ENCODE results near the gene IL1RAPL2. TPM values are rescaled to one million over a fixed set of nuclear protein-coding genes. Genes with fewer than 3 reads are reported as not detected.
"Not testable (repeated sequence)": the region's sequence is repeated elsewhere in the genome, so short reads cannot be mapped to it uniquely, and the experiment has no call there.

Gene IL1RAPL2
- polyA plus RNA-seq, 3 donors = not detected

DNA sequence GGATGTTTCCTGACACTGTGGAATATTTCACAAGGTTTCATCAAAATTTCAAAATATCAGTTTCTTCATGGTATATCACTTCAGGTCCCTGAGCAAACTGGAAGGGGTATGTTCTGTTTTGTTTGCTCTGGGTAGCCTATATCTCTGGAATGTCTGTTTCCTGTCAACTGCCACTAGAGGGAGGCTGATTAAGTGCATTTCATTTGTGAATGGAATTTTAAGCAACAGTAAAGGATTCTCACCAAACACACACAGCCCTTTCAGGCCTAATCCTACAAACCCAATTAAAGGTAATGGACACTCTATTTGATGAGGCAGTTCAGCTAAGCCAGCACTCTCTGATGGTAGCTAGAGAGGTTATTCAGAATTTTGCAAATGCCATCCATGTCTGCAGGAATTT lies 347.3 kb downstream of the IL1RAPL2 start:
- Histone ChIP-seq H3K79me2 (ENCODE audit: insufficient read depth, low read length) (no peaks in the 10 kb centered on the region), H3K4me1 (ENCODE audit: control insufficient read depth in 1 of 2, insufficient read depth in 2 of 2, low read length in 2 of 2) (no peaks in the 10 kb centered on the region), H3K9ac (ENCODE audit: insufficient read depth, low read length, poor library complexity, severe bottlenecking) (no peak overlapping the region), H3K4me2 (replicated peaks; ENCODE audit: extremely low read depth, low read length, poor library complexity, severe bottlenecking) (no peak overlapping the region), H4K20me1 (ENCODE audit: insufficient read depth, low read length) (no peaks in the 10 kb centered on the region), H3K36me3 (replicated peaks in 1 of 2; ENCODE audit: control insufficient read depth in 1 of 2, insufficient read depth in 2 of 2, low read length in 2 of 2) (no peaks in the 10 kb centered on the region), H3K4me3 (replicated peaks in 1 of 3; ENCODE audit: low read depth in 2 of 3, low read length in 3 of 3) (no peak overlapping the region), H3K9me3 (replicated peaks in 1 of 2; ENCODE audit: control insufficient read depth in 1 of 2, insufficient read depth in 1 of 2, low read length in 2 of 2) (no peaks in the 10 kb centered on the region), H2AFZ (ENCODE audit: insufficient read depth, low read depth, low read length, poor library complexity, severe bottlenecking) (no peak overlapping the region), H3K27ac (ENCODE audit: low read depth in 1 of 2, low read length in 2 of 2) (no peak overlapping the region), H3K27me3 (ENCODE audit: control insufficient read depth in 2 of 2, insufficient read depth in 2 of 2, low read length in 2 of 2) (no peaks in the 10 kb centered on the region)
- H3K27me3 Mint-ChIP-seq (ENCODE audit: low read depth in 3 of 3) = peaks cover 1 to 8% (median 2%) of the 10 kb centered on the region in 3 donors
- H3K27ac Mint-ChIP-seq = no peak overlapping the region
- no peaks in the 10 kb centered on the region for H3K9me3 Mint-ChIP-seq
- H3K4me3 Mint-ChIP-seq = no peak overlapping the region
- no peaks in the 10 kb centered on the region for H3K36me3 Mint-ChIP-seq
- TF ChIP-seq, protein P1, sequence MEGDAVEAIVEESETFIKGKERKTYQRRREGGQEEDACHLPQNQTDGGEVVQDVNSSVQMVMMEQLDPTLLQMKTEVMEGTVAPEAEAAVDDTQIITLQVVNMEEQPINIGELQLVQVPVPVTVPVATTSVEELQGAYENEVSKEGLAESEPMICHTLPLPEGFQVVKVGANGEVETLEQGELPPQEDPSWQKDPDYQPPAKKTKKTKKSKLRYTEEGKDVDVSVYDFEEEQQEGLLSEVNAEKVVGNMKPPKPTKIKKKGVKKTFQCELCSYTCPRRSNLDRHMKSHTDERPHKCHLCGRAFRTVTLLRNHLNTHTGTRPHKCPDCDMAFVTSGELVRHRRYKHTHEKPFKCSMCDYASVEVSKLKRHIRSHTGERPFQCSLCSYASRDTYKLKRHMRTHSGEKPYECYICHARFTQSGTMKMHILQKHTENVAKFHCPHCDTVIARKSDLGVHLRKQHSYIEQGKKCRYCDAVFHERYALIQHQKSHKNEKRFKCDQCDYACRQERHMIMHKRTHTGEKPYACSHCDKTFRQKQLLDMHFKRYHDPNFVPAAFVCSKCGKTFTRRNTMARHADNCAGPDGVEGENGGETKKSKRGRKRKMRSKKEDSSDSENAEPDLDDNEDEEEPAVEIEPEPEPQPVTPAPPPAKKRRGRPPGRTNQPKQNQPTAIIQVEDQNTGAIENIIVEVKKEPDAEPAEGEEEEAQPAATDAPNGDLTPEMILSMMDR (IDR thresholded peaks at IDR 0.05) = no peak
- peaks cover 3% of the 10 kb centered on the region for H3K4me1 Mint-ChIP-seq
- intact Hi-C loops (cut with micrococcal nuclease) = no loop called here
- DNase-seq = no peak

DNA sequence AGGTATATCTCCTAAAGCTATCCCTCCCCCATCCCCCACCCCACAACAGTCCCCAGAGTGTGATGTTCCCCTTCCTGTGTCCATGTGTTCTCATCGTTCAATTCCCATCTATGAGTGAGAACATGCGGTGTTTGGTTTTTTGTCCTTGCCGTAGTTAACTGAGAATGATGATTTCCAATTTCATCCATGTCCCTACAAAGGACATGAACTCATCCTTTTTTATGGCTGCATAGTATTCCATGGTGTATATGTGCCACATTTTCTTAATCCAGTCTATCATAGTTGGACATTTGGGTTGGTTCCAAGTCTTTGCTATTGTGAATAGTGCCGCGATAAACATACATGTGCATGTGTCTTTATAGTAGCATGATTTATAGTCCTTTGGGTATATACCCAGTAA lies 348.7 kb downstream of the IL1RAPL2 start:
- H3K4me3 Mint-ChIP-seq; H3K9me3 Mint-ChIP-seq; H3K27me3 ChIP-seq (ENCODE audit: control insufficient read depth in 2 of 2, insufficient read depth in 2 of 2, low read length in 2 of 2); H3K4me2 ChIP-seq (replicated peaks; ENCODE audit: extremely low read depth, low read length, poor library complexity, severe bottlenecking); H3K4me3 ChIP-seq (replicated peaks in 1 of 3; ENCODE audit: low read depth in 2 of 3, low read length in 3 of 3); H3K36me3 ChIP-seq (replicated peaks in 1 of 2; ENCODE audit: control insufficient read depth in 1 of 2, insufficient read depth in 2 of 2, low read length in 2 of 2); H3K36me3 Mint-ChIP-seq; H3K9ac ChIP-seq (ENCODE audit: insufficient read depth, low read length, poor library complexity, severe bottlenecking); H3K4me1 Mint-ChIP-seq; H3K4me1 ChIP-seq (ENCODE audit: control insufficient read depth in 1 of 2, insufficient read depth in 2 of 2, low read length in 2 of 2); H4K20me1 ChIP-seq (ENCODE audit: insufficient read depth, low read length); H3K27me3 Mint-ChIP-seq (ENCODE audit: low read depth in 3 of 3); H2AFZ ChIP-seq (ENCODE audit: insufficient read depth, low read depth, low read length, poor library complexity, severe bottlenecking); H3K79me2 ChIP-seq (ENCODE audit: insufficient read depth, low read length); H3K9me3 ChIP-seq (replicated peaks in 1 of 2; ENCODE audit: control insufficient read depth in 1 of 2, insufficient read depth in 1 of 2, low read length in 2 of 2); H3K27ac Mint-ChIP-seq; DNase-seq; intact Hi-C loops (cut with micrococcal nuclease); H3K27ac ChIP-seq (ENCODE audit: low read depth in 1 of 2, low read length in 2 of 2): not testable (repeated sequence)
- no CpG with 5 or more reads among the region's 5 CpGs for WGBS (ENCODE audit: insufficient coverage)
